Fibroblast of the aortic adventitia (primary cell): Measurements from ENCODE around the gene SLC31A2. TPM values are rescaled to one million over a fixed set of nuclear protein-coding genes. Genes with fewer than 3 reads are reported as not detected.

Experiments
- DNase-seq: peaks from one replicate; pipeline ENCODE4 v3.0.0-alpha.2; 2010; ENCODE audit warnings: low read depth
- H3K4me3 ChIP-seq: 2 replicates; pipeline ENCODE4 v1.5.1; 2011; ENCODE audit warnings: low read depth, mild to moderate bottlenecking, control low read depth, low read length, moderate library complexity
- total RNA-seq: library from RNA; depleted of rRNA; stranded (reverse); fragments of >200 nt; gene quantifications from 2 replicates; pipeline ENCODE4 v1.2.3, GENCODE V29; 2012; ENCODE audit warnings: low replicate concordance
- TF ChIP-seq, protein P1 (sequence below): IDR thresholded peaks from 2 replicates; pipeline ENCODE4 v1.5.1; 2011; ENCODE audit warnings: mild to moderate bottlenecking, low read length, control low read depth, inconsistent platforms; ENCODE audit not compliant: insufficient read depth

SLC31A2 gene
- total RNA-seq, 1 donor, result 8.0 TPM

DNA sequence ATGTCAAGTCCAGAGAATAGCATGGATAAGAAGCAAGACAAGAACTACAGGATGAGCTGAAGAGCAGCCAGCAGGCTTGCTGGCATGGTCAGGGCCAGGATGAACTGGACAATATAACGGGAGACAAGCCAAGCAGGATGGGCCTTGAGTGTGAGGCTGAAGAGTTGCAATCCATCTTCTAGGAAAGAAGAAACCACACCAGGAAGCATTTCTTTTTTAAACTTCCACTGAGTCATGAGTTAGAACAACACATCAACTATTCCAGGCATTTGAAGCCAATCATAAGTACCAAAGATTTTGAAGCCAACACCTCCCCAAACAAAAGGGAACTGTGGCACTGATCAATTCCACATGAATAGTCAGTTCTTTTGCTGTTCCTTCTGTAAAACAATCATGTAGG lies 27.3 kb downstream of the SLC31A2 start:
- peak; percentile 73 for DNase-seq

DNA sequence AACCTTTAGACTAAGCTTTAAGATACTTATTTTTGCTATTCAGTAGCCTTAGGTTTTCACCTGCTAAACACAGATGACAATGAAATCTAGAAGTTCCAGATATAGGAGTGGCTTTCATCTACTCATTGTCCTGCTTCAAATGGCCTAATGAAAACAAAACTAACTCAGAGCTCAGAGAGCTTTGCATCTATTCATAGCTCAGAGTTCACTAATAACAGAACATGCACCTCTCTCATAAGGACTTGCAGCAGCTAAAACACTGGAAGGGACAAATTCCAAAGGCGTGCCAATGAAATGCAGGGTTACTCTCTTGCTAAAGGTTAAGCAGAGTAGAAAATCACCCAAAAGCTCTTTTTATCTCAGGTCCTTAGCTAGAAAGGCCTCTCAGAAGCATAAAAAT lies 29.0 kb downstream of the SLC31A2 start:
- no peak overlapping the region for H3K4me3 ChIP-seq
- TF ChIP-seq, protein P1, sequence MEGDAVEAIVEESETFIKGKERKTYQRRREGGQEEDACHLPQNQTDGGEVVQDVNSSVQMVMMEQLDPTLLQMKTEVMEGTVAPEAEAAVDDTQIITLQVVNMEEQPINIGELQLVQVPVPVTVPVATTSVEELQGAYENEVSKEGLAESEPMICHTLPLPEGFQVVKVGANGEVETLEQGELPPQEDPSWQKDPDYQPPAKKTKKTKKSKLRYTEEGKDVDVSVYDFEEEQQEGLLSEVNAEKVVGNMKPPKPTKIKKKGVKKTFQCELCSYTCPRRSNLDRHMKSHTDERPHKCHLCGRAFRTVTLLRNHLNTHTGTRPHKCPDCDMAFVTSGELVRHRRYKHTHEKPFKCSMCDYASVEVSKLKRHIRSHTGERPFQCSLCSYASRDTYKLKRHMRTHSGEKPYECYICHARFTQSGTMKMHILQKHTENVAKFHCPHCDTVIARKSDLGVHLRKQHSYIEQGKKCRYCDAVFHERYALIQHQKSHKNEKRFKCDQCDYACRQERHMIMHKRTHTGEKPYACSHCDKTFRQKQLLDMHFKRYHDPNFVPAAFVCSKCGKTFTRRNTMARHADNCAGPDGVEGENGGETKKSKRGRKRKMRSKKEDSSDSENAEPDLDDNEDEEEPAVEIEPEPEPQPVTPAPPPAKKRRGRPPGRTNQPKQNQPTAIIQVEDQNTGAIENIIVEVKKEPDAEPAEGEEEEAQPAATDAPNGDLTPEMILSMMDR, result no peak
- DNase-seq, result no peak

More for the DNA sequence above, 27.3 kb downstream of the SLC31A2 start:
- TF ChIP-seq, protein P1, result no peak
- no peak overlapping the region for H3K4me3 ChIP-seq

DNA sequence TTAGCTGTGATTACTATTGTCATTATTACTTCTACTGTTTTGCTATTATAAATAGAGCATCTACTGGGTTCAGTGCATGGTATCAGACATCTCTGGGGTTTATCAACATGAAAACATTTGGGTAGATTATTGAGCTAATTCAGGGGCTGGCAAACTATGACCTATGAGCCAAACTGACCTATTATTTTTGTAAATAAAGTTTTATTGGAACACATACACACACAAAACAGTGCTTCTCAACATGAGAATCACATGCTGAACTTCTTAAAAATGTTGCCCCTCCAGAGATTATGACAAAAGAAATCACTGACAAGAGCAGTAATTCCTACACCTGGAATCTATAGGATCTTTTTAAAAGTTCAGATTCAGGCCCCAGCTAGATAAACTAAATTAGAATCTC lies 30.4 kb downstream of the SLC31A2 start:
- no peak for DNase-seq
- TF ChIP-seq, protein P1, result no peak
- H3K4me3 ChIP-seq, result no peak overlapping the region

DNA sequence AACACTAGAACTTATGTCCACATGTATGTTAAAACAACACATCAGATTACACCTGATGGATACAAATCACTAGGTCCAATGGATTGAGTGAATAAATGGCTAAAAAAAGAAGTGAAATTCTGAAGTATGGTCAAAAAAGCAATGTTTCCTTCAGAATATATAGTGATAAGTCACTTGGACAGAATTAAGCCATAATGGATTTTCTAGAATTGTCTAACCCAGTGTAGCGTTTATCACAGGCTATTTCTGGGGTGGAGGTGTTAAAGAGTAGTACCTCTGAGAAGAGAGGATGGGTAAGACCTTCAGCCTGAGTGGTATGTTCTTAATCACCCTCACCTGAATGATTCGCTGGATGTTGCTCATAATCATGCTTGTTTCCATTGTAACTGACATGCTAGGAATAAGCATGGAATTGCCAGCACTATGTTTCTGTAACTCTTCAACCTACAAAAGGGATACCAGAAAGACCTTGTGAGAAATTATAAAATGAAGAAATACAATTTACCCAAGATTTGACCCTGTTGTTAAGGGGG lies 33.2 kb downstream of the SLC31A2 start:
- TF ChIP-seq, protein P1, result no peak
- H3K4me3 ChIP-seq, result no peak overlapping the region

DNA sequence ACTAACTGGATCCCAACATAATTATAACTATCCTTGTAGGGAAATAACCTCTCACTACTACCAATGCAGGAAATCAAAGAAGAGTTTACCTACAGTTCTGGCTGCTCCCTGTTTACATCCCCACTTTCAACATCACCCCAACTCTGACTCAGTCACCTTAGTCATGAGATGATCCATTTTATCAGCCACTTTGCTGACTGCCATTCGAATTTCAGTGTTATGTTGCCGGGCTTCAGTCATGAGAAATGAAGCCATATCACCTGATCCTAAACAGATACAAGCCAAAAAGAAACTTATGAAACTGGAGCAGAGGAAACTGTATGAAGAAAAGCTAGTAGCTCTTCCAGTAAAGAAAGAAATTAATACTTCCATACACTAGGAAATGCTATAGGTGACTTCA lies 33.7 kb downstream of the SLC31A2 start:
- DNase-seq, result no peak
- no peak overlapping the region for H3K4me3 ChIP-seq
- TF ChIP-seq, protein P1, result no peak

More for the DNA sequence above, 33.2 kb downstream of the SLC31A2 start:
- no peak for DNase-seq

DNA sequence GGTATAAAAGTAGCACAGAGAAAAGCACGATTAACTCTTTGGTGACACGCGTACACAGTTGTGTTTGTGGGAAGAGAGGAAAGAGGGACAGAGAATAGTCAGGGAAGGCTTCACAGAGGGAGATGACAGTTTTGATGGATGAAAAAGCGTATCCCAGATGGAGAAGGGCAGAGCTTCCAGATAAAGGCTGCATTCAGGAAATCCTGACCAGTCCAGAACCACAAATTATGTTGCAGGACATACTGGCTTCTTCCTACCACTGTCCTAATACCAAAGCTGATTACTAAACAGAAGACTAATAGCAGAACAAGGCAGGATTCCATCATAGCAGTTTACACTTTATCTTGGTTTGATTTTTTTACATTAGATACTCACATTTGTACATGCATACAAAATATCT lies 34.5 kb downstream of the SLC31A2 start:
- TF ChIP-seq, protein P1, result no peak
- DNase-seq, result no peak
- no peak overlapping the region for H3K4me3 ChIP-seq
